Erythroblast (primary cell): ENCODE data around the gene INTS1.

Source experiments
- DNase-seq, 2 experiments: peaks; one replicate each; lab custom pipeline; 2025; lab: John Stamatoyannopoulos, UW
- GATA1 ChIP-seq: IDR thresholded peaks from 2 replicates; pipeline ENCODE4 v1.6.1; 2011; ENCODE audit warnings: low read depth, mild to moderate bottlenecking, control low read depth, low read length, moderate library complexity
- POLR2A ChIP-seq: IDR thresholded peaks from 2 replicates; pipeline ENCODE4 v1.6.1; 2011; ENCODE audit warnings: mild to moderate bottlenecking, low read length

The INTS1 gene

DNA sequence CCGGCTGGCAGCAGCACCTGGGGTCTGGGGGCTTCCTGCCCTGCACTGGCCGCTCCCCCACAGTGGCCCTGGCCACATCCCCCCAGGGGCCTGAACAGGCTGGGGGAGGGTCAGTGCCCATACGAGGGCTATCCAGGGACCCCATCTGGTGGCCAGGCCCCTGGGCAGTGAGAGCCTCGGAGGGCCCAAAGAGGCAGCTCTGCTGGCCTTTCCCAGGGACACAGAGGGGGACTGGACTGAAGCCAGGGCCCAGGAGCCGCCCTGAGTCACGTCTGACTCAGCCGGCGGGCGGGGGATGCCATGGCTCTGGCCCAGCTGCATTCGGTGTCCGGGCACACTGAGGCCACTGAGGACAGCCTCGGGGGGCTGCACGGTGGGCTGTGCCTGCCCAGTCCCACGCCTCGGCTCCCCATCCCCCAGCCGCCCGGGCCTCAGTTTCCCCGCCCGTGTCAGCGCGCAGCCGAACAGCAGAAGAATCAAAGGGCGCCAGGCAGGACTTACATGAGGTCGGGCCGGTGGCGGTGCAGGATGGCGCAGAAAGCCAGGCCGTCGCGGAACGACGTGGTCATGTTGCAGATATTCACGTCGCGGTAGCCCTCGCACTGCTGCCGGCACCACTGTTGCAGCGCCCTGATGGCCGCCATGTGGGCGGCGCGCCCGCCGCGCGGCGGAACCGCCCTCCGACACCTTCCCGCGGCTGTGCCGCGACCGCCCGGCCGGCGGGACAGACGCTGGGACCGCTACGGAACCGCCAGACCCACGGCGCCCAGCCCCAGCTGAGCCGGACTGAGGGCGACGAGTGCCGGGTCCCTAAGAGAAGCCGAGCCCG is 45.3 kb downstream of the INTS1 start, which contains the start of gene MICALL2:
MICALL2 (minus strand) TSS at position 788 of the 829 bp plus-strand sequence; CDS start at position 644, 144 bp downstream.
- TF ChIP-seq POLR2A (peak; percentile 92), GATA1 (no peak)
- DNase-seq: peak; percentile 84 to 93

DNA sequence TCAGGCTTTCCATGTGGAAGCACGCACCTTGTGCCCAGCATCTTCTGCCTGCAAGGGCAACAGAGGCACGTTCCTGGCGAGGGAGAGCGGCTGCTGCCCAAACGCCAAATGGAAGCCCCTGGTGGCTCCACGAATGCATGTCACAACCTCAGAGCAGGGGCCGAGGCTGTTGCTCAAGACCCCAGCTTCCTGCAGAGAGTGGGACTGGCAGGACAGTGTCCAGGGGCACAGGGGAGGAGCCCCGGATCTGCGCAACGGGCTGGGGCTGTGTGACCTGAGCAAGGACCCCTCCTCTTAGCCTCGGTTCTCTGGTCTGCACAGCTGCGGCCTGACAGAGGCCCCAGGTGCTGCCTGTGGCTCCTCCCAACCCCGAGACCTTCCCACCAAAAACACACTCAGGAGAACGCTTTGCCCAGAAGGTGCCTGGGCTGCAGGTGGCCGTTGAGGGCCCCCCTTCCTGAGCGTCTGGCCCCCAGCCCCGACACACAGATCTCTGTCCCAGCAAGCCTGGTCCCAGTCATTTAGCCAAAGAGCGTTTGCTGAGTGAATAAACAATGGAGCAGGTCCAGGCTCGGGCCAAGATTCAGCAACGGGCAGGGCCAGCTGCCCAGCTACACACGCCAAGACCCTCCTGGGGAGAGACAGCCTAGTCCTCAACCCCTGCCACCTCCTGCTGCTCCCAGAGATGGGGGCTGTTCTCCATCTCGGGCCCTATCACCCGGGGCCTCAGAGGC is 46.1 kb downstream of the INTS1 start:
- TF ChIP-seq GATA1: no peak
- TF ChIP-seq POLR2A: no peak

DNA sequence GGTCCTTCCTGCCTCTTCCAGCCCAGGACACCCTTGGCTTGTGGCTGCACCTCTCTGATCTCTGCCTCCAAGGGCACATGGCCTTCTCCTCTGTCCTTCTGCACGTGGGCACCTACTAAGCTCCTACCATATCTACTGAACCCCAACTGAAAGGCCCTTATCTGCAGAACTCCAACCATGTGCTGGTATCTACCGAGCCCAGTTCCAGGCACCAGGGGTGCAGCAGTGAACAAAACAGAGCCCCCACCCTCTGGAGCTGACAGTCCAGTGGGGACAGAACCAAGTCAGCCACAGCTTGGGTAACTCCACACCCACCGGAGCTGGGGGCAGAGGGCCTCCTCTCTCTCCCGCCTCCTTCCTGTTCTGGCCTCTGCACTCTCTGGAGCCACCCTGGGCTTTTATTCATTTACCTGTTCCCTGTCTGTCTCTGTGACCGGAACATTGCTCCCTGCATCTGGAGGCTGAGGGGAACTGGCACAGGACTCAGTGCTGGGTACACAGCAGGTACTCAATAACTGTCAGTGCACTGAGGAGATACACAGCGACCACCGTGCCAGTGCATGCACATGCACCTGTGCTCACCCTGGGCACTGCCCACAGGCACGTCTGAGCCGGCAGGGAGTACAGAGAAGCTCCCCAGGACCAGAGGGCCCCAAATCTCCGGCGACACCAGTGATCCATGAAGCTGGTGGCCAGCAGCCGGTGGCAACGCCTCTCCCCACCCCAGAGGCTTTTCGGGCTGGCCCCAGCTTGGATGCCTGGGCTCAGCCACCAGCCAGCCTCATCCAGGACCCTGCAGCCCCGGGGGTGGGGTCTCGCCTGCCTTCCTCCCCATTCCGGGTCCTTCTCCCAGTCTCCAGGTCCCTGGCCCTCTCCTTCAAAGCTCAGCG is 46.9 kb downstream of the INTS1 start:
- peak; percentile 68 for TF ChIP-seq POLR2A
- TF ChIP-seq GATA1: no peak
- DNase-seq: peak; percentile 82 to 93

More for the DNA sequence above, 46.1 kb downstream of the INTS1 start:
- peak; percentile 48 to 60 for DNase-seq

DNA sequence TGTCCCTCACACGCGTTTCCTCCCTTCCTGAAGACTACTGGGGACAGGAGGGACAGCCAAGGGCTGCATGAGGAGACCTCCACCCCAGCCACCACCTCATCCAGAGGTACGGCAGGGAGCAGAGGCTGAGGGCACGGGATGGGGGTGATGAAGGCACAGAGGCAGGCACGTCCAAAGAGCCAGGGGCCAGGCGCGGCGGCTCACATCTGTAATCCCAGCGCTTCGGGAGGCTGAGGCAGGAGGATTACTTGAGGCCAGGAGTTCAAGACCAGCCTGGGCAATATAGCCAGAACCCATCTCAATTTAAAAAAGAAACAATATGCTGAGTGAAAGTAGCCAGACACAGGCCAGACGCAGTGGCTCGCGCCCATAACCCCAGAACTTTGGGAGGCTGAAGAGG is 48.2 kb downstream of the INTS1 start:
- DNase-seq: no peak
- TF ChIP-seq POLR2A: no peak
- TF ChIP-seq GATA1: no peak

DNA sequence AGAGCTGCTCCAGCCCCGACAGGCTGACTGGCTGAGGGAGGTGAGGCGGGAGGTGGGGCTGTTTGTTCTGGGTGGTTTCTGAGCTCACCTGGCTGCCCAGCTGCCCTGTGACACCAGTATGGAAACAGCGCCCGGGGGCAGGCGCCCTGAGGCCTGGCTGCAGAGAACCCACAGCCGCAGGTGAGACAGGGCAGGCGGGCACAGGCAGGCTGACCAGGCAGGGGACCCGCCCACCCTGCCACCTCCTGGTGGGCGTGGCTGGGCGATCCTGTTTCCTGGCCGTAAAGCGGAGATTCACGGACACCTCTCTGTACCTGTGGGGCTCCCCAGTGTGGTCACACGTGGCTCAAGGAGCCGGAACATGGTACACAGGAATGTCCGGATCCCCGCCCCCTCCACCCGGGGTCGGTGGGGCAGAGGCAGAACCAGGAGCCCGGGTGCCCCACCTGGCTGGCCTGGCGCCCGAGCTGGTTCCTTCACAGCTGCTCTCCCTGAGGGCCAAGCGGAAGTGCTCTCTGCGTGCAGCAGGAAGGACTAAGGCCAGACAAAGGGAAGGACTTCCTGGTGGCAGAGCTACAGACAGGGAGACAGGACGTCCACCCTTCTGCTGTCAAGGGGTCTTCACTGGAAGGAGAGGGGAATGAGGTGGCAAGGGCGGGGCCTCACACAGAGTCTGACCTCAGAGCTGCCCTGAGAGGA is 48.8 kb downstream of the INTS1 start:
- no peak for DNase-seq
- TF ChIP-seq GATA1 (no peak), POLR2A (no peak)

DNA sequence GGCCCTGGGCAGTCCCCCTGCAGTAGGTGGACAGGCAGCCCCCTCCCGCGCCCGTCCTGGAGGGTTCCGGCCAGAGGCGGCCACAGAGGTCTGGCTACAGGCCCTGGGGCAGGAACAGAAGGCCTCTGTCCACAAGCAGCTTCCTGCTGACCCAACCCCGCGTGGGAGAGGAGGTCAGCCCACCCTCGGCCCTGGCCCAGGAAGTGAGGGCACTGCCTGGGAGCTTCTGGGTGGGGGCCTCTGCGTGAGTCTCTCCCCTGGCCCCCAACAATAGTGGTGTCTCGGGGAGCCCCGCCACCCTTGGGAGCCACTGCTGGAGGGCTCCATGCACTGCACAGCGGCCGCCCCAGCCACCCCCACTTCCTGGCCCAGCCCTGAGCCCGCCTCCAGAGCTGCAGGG is 49.6 kb downstream of the INTS1 start:
- no peak for DNase-seq

DNA sequence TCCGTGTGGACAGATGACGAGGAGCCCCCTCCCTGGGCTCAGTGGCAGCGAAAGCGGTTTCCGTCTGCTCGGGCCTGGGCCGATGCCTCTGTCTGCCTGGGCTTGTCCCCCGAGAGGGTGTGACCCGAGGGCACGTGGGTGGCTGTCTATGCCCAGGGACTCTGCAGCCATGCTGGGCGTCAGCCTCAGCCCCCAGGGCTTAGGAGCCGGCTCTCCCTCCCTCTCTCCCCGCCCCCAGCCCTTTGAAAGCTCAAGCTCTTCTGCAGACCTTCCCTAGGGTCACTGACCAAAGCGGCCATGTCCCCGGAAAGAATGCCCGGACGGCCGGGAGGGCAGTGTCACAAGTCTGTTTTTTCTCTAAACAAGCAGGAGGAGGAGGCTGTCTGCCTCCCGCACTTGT is 52.0 kb downstream of the INTS1 start:
- no peak for DNase-seq
- TF ChIP-seq POLR2A (no peak), GATA1 (no peak)

More for the DNA sequence above, 49.6 kb downstream of the INTS1 start:
- no peak for TF ChIP-seq GATA1

DNA sequence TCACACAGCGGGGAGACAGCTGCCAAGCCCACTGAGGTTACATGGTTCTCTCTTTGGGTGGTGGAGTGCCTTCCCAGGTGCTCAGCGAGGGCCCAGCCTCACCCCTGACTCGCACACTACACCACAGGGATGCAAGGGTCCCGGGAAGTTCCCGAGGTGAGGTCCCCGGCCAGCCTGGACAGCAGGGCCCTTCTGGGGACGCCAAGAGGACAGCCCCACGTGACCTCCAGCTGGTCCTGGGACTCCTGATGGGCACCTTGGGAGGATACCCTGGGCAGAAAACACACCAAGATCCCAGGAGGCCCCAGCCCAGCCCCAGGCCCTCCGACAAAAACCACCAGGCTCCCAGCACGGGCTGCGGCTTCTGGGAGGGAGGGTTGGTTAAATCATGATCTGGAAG is 53.2 kb downstream of the INTS1 start:
- no peak for DNase-seq
- TF ChIP-seq GATA1: no peak
- TF ChIP-seq POLR2A: no peak

DNA sequence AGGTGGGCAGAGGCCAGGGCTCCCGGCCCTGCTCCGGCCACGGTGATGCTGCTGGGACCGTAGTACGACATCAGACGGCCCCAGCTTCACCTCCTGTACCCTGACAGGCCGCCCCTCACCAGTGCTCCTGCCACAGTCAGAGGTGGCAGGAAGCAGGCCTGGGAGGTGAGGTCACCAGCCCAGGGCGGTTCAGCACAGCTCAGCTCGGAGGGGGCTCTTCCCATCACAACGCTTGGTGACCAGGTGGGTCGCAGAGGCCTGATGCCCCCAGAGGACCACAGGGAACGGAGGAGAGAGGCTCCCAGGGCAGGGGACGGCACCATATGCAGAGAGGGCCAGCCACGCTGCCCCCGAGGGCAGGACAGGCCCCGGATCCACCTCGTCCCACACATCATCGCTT is 53.8 kb downstream of the INTS1 start:
- no peak for TF ChIP-seq POLR2A
- TF ChIP-seq GATA1: no peak
- no peak for DNase-seq

DNA sequence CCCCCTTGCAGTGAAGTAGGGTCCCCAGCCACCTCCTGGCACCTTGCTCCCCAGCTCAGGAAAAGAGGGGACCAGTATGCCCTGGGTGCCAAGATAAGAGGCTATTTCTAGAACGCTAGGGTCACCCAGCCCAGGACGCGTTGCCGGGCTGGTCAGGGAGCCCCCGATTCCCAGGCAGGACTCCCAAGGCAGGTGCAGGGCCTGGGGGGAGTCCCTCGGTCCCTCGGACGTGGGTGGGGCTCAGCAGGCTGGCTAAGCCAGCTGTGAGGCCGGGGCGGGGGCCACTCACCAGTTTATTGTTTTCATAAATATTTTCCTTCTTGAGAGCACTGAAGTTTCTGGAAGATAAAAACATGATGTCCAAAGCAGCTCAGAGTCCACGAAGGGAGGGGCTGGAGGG is 54.2 kb downstream of the INTS1 start:
- no peak for DNase-seq
- no peak for TF ChIP-seq GATA1
- TF ChIP-seq POLR2A: no peak

DNA sequence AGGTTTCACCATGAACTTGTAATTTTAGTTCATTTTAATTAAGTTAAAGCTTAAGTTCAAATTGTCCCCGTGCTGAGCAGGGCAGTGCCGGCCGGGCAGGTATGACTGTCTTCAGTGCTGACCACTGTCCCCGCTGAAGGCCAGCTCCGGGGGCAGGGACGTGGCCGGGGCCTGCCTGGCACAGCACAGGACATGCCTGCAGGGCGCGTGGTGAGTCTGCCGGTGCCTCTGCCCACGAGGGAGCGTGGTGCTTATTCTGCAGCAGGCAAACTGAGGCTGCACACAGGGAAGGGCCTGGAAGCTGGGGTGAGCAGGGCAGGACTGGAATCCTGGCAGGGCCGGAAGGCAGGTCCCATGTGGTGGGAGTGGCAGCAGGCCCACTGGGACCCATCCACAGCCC is 54.7 kb downstream of the INTS1 start:
- TF ChIP-seq POLR2A: no peak
- no peak for TF ChIP-seq GATA1
- no peak for DNase-seq

DNA sequence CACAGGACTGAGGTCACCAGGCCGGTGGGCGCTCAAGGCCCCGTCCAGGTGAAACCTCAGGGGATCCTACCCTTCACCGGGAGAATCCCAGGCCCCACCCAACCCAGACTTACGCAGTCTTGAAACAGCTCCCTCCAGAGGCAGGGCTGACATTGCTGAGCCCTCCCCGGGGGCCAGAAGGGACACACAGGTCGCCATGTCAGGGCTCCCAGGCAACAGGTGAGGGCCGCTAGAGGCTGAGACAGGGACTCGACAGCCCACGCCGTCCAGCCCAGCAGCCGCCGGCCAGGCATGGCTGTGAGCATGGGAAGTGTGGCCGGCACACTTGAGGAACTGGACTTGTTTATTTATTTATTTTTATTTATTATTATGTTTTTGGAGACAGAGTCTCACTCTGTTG is 55.2 kb downstream of the INTS1 start:
- DNase-seq: no peak
- TF ChIP-seq POLR2A (no peak), GATA1 (no peak)

DNA sequence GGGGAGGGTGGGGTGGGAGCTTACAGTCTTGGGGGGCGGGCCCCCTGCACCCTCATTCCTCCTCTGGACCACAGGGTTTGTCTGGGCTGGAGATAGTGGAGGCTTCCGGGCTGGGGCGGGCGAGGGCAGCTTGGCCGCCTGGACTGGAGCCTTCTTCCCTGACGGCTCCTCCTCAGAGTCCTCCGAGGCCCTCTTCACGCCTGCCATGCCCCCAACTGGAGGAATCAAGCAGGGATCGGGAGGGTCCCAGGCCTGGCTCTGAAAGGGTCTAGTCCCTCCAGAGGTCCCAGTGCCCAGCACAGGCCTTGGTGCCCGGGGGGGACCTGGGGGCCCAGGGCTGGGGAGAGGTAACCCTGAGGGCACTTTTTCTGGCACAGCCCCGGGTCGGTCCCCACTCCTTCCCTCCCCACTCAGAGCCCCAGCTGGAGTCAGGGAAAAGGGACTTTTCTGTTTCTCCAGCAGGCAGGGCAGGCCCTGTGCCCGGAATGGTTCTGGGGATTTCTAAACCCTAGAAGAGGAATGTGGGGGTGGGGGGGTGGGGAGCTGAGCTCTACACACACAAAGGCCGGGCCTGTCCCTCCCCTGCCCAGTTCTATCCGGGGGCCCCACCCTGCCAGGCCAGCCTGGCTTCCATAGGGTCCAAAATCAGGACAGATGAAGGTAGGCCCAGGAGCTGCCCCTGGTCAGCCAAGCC is 56.5 kb downstream of the INTS1 start:
- DNase-seq: no peak
- no peak for TF ChIP-seq GATA1
- no peak for TF ChIP-seq POLR2A
